GM18511 (cell line): ENCODE results near the gene HIVEP3.

Source experiments
- ATAC-seq: cut with Tn5 transposase; IDR thresholded peaks from one replicate; pipeline ENCODE4 v1.9.1; 2021; ENCODE audit warnings: mild to moderate bottlenecking, moderate library complexity; ENCODE audit not compliant: unreplicated experiment

HIVEP3 gene

DNA sequence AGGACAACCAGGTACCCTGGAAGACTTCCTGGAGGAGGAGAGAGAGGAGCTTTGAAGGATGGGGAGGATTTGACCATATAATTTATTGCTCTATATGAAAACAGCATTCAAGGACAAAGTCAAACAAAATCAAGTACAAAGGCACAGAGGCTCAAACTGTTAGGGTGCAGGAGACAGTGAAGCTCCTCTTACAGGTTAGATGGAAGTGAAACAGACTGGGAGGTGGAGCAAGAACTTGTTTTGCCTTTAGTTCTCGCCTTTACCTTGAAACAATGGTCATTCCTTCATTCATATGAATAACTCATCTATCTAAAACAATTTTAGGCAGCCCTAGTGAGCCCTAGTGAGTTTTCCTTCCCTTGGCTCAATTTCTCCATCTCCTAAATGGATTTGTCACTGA is 199.6 kb downstream of the HIVEP3 start:
- no peak for ATAC-seq

DNA sequence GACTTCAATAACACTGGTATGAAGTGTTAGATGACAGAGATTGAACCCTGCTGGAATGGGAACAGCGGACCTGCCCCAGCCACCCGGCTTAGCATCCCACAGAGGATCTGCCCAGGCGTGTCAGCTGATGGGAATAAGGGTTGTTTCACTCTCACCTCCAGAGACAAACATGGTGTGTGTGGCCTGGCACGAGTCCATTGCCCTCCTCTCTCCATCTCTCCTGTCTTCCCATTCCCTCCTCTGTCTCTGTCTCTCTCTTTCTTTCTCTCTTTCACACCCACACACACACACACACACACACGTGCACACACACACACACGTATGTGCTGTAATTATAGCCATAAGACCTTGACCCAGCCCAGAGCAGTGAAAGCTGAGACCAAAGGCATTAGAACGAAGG is 200.2 kb downstream of the HIVEP3 start:
- no peak for ATAC-seq

DNA sequence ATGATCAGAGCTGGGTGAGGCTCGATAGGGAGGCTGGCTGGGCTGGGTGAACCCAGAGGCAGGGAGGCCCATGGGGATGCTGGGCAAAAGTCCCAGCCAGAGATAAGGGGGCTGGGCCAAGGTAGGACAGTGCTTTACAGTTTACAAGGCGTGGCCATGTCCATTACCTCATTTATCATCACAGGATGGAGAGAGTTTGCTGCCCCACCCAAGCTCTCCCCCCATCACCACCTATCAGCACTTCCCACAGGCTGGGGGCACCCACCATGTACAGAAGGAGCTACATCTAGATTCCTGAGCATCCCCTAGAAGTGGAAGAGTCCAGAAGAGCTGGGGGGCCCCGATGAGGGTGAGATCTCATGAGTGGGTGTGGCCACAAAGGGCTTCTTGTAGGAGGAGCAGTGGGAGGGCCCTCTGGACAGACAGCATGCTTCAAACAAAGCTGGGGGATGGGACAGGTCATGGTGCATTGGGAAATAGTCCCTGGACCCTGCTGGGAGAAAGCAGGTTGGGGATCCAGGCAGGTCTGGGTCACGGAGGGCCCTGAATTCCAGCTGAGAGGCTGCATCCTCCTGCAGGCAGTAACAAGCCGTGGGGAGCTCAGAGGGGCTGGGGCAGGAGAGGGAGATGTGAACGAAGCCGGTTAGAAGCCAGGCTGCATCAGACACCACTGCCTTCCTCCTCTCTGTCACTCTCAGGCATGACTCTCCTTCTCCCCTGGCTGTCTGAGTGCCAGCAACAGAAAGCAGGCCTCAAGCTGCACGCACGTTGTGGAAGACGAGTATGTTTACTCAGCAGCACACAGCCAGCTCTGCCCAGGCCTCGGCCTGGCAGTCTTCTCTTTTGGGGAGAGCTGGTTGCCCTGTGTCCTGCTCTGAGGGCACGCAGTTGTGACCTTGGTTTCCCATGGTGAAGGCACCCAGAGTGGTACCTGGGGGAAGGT is 202.3 kb downstream of the HIVEP3 start:
- no peak for ATAC-seq

DNA sequence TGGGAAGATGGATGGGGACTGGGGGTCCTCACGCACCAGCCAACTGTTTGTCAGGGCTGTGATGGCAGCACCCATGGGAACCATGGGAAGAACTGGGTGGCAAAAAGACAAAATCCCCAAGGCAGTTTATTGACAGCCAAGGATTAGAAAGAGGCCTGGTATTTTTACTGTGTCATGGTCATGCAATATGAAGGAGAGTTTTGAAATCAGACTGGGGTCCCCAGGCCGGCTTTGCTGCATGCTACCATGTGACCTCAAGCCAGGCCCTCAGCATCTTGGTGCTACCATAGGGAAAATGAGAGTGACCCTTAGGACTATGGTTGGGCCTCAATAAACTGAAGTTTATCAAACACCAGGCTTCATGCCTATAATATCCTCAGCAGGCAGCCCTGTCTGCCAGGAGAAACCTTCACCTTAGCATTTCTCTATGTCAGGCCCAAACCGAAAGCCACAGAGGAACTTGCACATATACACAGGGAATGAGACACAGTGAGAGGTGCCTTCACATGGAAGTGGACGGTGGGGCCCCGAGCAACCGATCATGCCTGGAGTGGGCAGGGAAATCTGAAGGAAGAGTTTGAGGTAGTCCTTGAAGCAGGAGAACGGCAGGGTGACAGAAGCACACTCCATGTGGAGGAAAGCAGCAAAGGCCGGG is 203.2 kb downstream of the HIVEP3 start:
- no peak for ATAC-seq

DNA sequence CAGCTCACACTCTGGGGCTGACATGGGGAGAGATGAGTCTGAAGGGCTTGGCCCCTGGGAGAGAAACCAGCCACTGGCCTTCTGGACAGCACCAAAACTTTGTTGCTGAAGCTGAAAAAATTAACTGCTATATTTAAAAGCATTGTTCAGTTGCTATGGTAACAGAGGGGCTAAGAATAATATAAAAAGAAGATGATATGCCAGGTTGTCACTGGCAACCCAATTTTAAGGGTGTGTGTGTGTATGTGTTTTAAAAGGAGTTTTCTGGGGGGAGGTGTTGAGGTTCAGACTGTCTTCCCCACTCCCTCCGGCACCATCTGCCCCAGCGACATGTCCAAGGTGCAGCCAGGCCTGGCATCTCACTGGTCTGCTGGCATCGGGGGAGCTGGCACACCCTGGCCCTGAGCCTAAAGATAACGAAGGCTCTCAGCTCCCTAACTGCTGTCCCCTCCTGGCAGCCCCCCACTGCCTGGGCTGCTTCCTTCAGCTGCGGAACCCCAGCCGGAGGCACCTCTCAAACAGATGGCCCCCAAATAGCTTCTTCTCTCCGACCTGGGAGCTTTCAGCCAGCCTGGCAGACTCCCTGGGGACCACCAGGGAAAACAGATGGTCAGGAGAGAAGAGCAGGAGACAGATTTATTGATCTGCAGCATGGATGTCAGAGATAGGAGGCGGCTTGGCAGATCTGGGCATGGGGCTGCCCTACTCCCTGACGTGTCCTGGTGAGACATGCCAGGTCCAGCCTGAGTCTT is 203.9 kb downstream of the HIVEP3 start:
- ATAC-seq, result no peak

DNA sequence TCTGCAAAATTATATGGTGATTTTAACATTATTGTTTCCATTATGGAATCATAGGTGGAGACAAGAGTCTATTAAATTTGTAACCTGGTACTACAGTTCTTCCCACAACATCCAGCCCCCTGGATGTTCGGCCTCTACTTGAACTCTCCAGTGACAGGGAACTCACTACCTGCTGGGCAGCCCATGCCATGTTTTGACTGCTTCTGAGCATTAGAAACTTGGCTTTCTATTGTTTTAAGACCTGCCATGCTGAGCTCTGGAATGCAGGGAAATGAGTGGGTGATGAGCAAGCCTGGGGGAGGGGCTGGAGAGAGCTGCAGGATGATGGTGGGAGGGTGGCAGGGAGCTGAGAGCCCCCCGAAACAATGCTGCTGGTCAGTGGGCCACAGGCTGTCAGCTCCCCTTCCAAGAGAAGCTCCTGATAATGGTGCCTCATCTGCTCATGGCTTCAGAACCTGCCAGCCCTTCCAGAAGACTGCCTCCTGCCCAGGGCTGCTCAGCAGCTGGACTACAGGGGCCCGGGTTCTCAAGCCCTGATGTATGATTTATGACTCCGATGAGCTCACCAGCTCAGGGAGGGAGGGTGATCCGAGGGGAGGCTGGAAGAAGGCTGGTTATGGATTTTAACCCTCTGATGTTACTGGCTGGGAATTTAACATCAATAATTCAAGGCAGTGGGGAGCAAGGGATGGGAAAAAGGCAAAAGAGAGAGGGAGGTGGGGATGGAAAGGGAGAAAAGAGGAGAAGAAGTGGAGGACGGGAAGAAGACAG is 205.0 kb downstream of the HIVEP3 start:
- no peak for ATAC-seq

DNA sequence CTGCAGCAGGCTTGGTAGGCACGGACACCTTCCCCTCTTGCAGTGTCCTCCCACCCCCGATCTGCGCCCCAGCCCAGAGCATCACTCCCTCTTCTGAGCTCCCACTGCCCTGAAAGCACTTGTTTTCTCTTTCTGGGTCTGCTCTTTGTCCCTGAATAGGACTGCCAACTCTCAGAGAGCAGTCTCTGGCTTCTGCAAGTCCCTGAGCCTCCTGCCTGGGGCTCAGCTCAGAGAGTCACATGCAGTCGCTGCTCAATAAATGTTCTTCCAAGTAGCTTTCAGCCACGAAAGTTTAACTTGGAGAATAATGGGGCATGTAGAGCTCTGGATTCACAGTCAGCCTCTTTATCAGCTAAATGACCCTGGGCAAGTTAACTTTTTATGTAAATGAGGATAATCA is 205.6 kb downstream of the HIVEP3 start:
- no peak for ATAC-seq

DNA sequence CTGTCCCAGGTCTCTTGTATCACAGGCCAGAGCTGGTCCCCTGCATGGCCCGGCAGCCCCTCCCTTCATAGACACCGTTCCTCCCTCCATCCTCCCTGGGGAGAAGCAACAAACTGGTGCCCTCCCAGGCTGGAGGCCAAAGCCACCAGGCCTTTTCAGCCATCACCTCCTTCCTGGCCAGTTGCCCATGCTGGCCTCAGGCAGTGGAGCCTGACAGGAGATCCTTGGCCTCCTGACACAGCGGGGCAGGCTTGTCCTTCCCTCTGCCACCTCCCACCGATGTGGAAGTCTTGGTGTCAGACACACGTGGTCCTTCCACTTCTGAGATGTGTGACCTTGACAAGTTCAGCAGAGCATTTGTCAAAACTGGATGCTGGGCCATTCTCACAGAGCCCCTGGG is 206.0 kb downstream of the HIVEP3 start:
- no peak for ATAC-seq

DNA sequence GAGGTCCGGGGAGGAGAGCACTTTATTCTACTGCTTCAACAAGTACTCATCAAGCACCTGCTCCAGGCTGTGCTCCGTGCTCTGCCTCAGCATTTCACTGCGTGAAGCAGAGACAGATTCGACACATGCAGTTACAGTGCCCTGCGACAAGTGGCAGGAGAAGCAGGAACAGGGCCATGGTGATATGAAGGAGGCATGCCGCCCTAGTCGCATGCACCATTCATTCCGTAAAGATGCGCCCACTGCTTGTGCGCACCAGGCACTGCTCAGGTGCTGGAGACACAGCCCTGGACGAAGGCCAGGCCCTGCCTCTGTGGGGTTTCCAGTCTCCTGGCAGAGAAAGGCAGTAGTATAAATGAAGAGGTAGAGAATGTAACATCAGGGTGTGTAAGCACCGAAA is 206.6 kb downstream of the HIVEP3 start:
- ATAC-seq, result no peak

DNA sequence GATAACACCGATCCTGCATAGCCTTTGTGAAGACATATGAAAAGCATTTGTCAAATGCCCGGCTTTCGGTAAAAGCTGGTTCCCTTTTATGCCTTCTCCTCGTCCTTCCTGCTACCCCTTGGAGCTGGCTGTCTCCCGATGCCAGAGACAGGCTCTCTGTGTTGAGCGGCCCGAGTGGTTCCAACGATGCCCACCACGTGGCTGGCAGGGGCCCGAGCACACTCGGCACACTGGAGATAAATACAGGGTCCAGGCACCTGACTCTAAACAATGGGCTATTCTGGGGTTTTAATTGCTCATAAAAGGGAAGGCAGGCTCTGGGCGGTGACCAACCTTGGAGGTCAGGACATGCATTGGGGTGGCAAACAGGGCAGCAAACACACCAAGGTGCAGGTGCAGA is 207.1 kb downstream of the HIVEP3 start:
- no peak for ATAC-seq

DNA sequence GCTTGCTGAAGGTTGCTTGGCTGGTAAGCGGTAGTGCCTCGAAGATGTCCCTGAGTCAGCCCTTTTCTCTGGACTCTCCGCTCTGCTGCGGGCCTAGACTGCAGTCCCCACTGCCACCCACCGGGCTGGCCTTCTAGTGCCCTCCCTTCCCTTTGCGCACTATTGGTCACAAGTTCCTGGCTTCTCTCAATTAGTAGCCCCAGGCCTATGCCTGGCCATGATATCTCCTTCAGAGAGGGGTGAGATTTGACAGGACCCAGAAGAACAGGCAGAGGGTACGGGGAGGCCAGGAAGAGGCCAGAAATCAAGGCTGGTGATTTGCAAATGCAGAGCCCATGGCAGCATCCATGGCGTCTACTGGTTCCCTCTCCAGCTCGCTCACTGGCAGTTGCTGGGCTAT is 207.7 kb downstream of the HIVEP3 start:
- no peak for ATAC-seq

DNA sequence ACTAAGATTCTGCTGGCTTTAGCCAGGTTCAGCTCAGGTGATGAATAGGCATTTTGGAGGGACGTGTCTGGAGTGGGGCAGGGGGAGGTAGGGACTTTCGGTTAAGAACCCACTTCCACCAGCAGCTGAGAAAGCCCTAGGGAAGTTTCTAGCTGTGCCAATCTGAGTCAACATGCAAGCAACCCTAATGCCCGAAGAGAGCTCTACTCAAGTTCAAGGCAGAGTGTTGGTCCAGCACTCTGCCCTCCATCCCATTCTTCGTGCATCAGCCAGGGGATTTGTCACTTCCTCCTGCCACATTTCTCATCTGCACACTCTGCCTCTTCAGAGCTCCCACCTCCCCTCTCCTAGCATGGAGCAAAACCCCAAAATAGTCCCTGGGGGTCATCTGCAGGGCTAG is 208.8 kb downstream of the HIVEP3 start:
- ATAC-seq, result no peak

DNA sequence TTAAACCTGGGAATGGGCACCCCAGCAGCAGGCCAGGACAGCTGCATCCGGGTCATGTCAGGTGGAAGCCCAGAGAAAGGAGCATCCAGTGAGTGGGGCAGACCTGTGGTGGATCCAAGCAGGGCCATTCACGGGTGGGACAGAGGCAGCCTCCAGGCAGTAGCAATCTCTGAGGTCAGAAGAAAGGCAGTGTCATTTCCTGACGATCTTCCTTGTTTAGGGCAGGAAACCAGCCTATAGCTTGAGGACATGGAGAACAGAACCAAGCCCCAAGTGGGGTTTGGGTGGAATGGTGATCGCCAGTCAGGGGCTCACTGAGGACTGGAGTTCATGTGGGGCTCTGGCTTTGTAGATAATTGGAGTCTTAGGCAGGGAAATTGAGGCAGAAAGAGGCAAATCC is 209.4 kb downstream of the HIVEP3 start:
- no peak for ATAC-seq

DNA sequence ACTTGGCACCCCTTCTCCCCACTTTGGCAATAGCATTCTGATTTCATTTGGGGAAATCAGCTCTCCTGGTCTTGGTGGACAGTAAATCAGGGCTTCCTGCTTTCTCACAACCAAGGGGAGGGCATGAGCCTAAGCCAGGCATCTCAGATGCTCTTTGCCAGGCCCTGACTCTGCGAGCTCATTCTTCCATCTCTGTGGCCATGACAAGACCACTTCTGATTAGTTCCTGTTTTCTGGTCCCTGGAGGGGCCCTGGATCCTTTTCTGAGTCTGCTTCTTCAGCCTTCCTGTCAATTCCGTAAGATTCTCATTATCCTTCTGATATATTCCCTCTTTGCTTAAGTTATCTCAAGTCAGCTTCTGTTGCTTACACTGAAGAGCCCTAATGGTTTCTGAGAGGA is 210.4 kb downstream of the HIVEP3 start:
- no peak for ATAC-seq

DNA sequence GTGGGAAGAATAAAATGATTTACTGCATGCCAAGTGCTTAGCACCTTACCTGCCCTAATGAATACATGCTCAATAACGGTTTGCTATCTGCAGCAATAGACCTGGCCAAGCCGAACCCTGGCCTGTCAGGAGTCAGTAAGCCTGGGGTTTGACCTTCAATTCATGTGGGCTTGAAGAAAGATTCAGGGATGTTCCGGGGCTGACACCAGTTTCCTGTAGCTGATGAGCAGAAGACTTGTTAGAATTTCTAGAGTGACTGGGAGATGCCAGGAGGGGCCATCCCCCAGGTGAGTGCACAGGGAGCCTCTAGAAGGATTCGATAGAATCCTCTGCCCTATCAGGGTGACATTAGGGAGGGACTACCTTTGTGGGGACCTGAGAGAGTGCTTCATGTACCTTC is 210.9 kb downstream of the HIVEP3 start:
- no peak for ATAC-seq

DNA sequence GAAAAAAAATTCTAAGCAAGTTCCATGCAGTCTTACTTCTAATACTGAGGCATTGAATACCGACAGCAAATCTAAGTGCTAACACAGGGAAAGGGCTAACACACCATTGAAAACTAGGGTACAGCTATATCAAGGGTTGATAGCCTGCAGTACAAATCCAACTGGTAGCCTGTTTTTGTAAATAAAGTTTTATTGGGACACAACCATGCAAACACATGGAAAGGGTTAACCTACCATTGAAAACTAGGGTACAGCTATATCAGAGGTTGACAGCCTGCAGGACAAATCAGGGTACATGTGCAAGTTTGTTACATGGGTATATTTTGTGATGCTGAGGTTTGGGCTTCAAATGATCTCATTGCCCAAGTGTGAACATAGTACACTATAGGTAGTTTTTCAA is 212.9 kb downstream of the HIVEP3 start:
- no peak for ATAC-seq

DNA sequence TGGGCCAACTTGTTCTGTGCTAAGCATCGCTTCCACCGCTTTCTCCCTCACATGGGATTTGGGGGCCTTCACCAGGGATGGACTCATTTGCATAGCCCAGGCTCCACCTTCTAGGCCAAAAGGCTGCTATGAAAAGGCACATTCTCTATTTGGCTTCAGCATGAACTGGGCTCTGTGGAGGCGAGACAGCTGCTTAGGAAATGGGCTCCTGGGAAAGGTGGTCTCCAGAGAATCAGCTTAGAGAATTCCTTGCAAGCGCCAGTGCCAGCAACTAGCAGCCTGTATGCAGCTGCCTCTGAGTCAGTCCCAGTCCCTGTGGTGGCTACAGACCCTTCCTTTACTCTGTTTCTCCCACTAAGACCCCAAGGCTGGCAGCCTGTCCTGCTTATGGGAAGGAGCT is 214.5 kb downstream of the HIVEP3 start:
- no peak for ATAC-seq

DNA sequence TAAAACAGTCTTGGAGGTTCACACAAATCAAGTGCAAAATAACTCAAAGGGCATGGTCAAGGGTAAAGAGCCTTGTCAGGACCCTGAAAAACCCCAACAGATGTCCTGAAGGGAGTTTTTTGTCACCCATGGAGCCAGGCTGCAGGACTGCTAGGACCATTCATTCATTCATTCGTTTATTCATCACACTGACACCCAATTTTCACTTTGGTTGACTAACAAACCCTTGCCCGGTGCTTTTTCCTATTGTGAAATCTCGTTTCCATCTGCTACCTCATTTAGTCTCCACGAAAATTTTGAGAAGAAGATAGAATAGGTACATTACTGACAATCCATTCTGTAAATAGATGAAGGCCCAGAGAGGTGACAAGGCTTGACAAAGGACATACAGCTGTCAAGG is 216.0 kb downstream of the HIVEP3 start:
- ATAC-seq, result no peak

DNA sequence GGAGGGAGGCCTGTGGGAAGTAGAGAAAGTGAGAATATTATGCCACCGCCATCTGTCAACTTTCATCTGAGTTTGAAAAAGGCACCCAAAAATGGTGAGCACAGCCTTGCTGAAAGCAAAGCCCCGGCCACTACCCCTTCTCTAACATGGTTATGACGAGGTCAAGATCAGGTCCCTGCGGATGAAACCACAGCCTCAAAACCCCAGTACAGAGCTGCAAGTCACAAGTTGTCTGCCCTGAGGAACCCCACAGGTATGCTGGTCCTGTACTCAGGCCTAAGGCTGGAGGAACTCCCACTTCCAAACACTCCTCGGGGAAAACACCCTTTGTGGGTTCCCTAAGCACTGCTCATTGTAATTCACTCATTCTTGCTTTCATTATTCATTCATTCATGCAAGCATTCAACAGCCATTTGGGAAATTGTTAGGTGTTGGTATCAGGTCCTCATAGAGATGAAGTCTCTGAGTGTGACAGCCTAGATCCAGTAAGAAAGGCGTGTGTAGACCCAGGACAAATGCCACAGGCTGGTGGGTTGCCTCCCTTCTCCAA is 217.7 kb downstream of the HIVEP3 start:
- no peak for ATAC-seq

DNA sequence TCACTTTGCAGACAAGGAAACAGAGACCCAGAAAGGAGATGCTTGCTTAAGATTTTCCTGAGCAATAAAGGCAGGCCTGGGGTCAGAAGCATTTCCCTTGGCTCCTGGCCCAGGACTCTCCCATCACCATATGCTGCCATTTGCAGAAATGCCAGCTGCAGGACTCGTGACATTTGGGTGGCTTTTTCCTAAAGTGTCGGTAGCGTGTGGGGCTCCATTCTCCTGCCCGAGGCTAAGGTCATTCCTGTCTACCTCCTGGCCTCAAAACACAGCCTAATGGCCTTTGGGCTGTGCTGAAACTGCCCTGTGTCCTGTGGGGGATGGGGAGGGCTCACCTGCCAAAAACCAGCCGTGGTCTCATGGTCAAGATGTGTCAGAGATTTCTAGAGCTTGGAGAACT is 218.1 kb downstream of the HIVEP3 start:
- no peak for ATAC-seq

DNA sequence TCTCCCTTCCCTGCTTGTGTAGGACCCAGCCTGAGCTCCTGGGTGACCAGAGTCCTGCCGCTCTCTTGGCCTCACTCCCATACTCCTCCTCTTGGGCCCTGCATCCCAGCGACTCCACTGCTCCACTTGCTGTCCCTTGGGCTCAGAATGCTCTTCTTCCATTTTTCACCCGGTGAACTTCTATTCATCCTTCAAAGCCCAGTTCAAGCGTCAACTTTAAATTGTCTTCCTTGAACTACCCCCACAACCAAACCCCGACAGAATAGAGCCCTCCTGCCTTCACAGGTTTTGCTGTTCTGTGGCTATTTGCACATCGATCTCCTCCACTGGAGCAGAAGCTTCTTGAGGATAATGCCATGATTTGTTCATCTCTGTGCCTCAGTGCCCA is 218.9 kb downstream of the HIVEP3 start:
- no peak for ATAC-seq
